H1 (cell line): ENCODE data around the gene CACNA1D. TPM values are rescaled to one million over a fixed set of nuclear protein-coding genes. Genes with fewer than 3 reads are reported as not detected.
A peak's percentile ranks its signal among the peaks of the same experiment; 100 is the strongest.

Experiments
- CTCF ChIA-PET: fragments of 300-600 bp; sonication (Branson Sonifier 250); formaldehyde crosslinking; loops from one replicate; lab custom pipeline; 2021; ENCODE audit not compliant: partially characterized antibody; lab: Charles Lee
- POLR2A ChIA-PET: fragments of 300-600 bp; sonication (Branson Sonifier 250); formaldehyde crosslinking; loops from one replicate; lab custom pipeline; 2021; ENCODE audit warnings: inconsistent platforms; ENCODE audit not compliant: partially characterized antibody; lab: Charles Lee
- DNase-seq, 2 experiments: peaks; one replicate each; pipeline versions ENCODE4 v3.0.0 to v3.0.0-alpha.2; 2010 to 2022; ENCODE audit warnings: low spot score in 2 of 2, low read depth in 1 of 2, mixed read lengths in 1 of 2
- FAIRE-seq: peaks from 2 replicates; lab custom pipeline; 2011; peaks lifted over from hg19 to GRCh38; lab: Jason Lieb, UNC
- H2AFZ ChIP-seq: 2 replicates; pipeline ENCODE4 v1.8.1; 2012; ENCODE audit warnings: low read length, inconsistent platforms
- H2AK5ac ChIP-seq: 2 replicates; pipeline ENCODE4 v1.6.1; 2013; ENCODE audit warnings: low read depth, low read length
- H2BK120ac ChIP-seq: replicated peaks from 2 replicates; pipeline ENCODE3; 2013; ENCODE audit warnings: low read depth, low read length, inconsistent platforms
- H2BK12ac ChIP-seq: 2 replicates; pipeline ENCODE4 v1.6.1; 2013; ENCODE audit warnings: low read depth, low read length
- H2BK15ac ChIP-seq: 2 replicates; pipeline ENCODE4 v1.6.1; 2013; ENCODE audit warnings: low read length
- H2BK20ac ChIP-seq: 2 replicates; pipeline ENCODE4 v1.6.1; 2013; ENCODE audit warnings: low read length
- H2BK5ac ChIP-seq: 2 replicates; pipeline ENCODE4 v1.6.1; 2013; ENCODE audit warnings: low read depth, low read length
- H3K14ac ChIP-seq: 2 replicates; pipeline ENCODE4 v1.6.1; 2013; ENCODE audit warnings: inconsistent platforms; ENCODE audit not compliant: insufficient read length
- H3K18ac ChIP-seq: 2 replicates; pipeline ENCODE4 v1.6.1; 2013; ENCODE audit warnings: low read length; ENCODE audit errors: extremely low read depth
- H3K23ac ChIP-seq: 2 replicates; pipeline ENCODE4 v1.6.1; 2013; ENCODE audit warnings: inconsistent platforms; ENCODE audit not compliant: insufficient read length
- H3K23me2 ChIP-seq: 2 replicates; pipeline ENCODE4 v1.6.1; 2013; ENCODE audit warnings: low read depth, low read length
- H3K27ac ChIP-seq: 2 replicates; pipeline ENCODE4 v1.6.1; 2011; ENCODE audit warnings: low read depth, low read length, inconsistent platforms
- H3K27me3 ChIP-seq, 4 experiments: replicated peaks in 1 of 4; 1 replicate in 1 of 4; 2 replicates in 3 of 4; pipeline versions ENCODE4 v1.6.1 to v1.8.1; 2011 to 2013; ENCODE audit warnings: low read length in 3 of 4, mild to moderate bottlenecking in 3 of 4, inconsistent platforms in 2 of 4, mixed read lengths in 2 of 4, moderate library complexity in 1 of 4; ENCODE audit not compliant: control insufficient read depth in 3 of 4, insufficient read depth in 3 of 4; ENCODE audit errors: extremely low read depth in 1 of 4
- H3K36me3 ChIP-seq, 4 experiments: 2 replicates each; pipeline versions ENCODE4 v1.6.1 to v1.8.1; 2011 to 2013; ENCODE audit warnings: mild to moderate bottlenecking in 4 of 4, low read length in 3 of 4, moderate library complexity in 2 of 4, control low read depth in 1 of 4, inconsistent platforms in 1 of 4; ENCODE audit not compliant: insufficient read depth in 4 of 4, control insufficient read depth in 2 of 4
- H3K4ac ChIP-seq: replicated peaks from 2 replicates; pipeline ENCODE3; 2013; ENCODE audit warnings: low read length, low read depth, mixed read lengths, inconsistent platforms; ENCODE audit not compliant: insufficient read length
- H3K4me1 ChIP-seq, 4 experiments: replicated peaks in 1 of 4; 1 replicate in 1 of 4; 2 replicates in 3 of 4; pipeline versions ENCODE4 v1.6.1 to v1.8.1; 2011 to 2013; ENCODE audit warnings: low read length in 3 of 4, inconsistent platforms in 2 of 4, mixed read lengths in 1 of 4; ENCODE audit not compliant: insufficient read depth in 4 of 4, control insufficient read depth in 3 of 4
- H3K4me2 ChIP-seq, 2 experiments: 2 replicates each; pipeline versions ENCODE4 v1.6.1 to v1.8.1; 2011 to 2013; ENCODE audit warnings: low read depth in 2 of 2, low read length in 2 of 2, control low read depth in 1 of 2, inconsistent platforms in 1 of 2, mild to moderate bottlenecking in 1 of 2; ENCODE audit not compliant: insufficient read depth in 1 of 2
- H3K4me3 ChIP-seq, 4 experiments: fragments of 200-600, 300-600 bp in 1 of 4; sonication (generic), shearing (Covaris generic), sonication (Bioruptor Twin) in 1 of 4; 2 replicates each; pipeline versions ENCODE4 v1.5.1 to v1.8.1; 2011 to 2016; ENCODE audit warnings: low read length in 4 of 4, low read depth in 3 of 4, control low read depth in 2 of 4, inconsistent platforms in 2 of 4, mild to moderate bottlenecking in 2 of 4, mixed read lengths in 1 of 4, moderate library complexity in 1 of 4; ENCODE audit not compliant: insufficient read depth in 2 of 4; ENCODE audit errors: extremely low read depth in 1 of 4
- H3K56ac ChIP-seq: replicated peaks from 2 replicates; pipeline ENCODE3; 2013; ENCODE audit warnings: low read depth, mild to moderate bottlenecking, mixed read lengths, low read length, inconsistent platforms; ENCODE audit not compliant: insufficient read length
- H3K79me1 ChIP-seq: 2 replicates; pipeline ENCODE4 v1.6.1; 2013; ENCODE audit warnings: low read depth, low read length, control low read depth
- H3K79me2 ChIP-seq, 2 experiments: 2 replicates each; pipeline versions ENCODE4 v1.6.1 to v1.8.1; 2012 to 2013; ENCODE audit warnings: low read length in 2 of 2, mild to moderate bottlenecking in 2 of 2, inconsistent platforms in 1 of 2; ENCODE audit not compliant: insufficient read depth in 2 of 2, control insufficient read depth in 1 of 2
- H3K9ac ChIP-seq, 4 experiments: replicated peaks in 1 of 4; 1 replicate in 1 of 4; 2 replicates in 3 of 4; pipeline versions ENCODE4 v1.6.1 to v1.8.1; 2011 to 2013; ENCODE audit warnings: low read depth in 3 of 4, low read length in 3 of 4, control low read depth in 2 of 4, mild to moderate bottlenecking in 2 of 4, moderate library complexity in 2 of 4, inconsistent platforms in 1 of 4; ENCODE audit errors: extremely low read depth in 1 of 4
- H3K9me3 ChIP-seq, 2 experiments: 2 replicates each; pipeline versions ENCODE4 v1.6.1 to v1.8.1; 2012 to 2013; ENCODE audit warnings: mild to moderate bottlenecking in 2 of 2, moderate library complexity in 2 of 2, control low read depth in 1 of 2, inconsistent platforms in 1 of 2, low read depth in 1 of 2, low read length in 1 of 2, mixed read lengths in 1 of 2; ENCODE audit not compliant: insufficient read depth in 2 of 2
- H4K20me1 ChIP-seq, 2 experiments: replicated peaks in 1 of 2; 2 replicates each; pipeline versions ENCODE3 to v1.8.1; 2011 to 2013; ENCODE audit warnings: inconsistent platforms in 2 of 2, low read length in 2 of 2, mild to moderate bottlenecking in 1 of 2; ENCODE audit not compliant: insufficient read depth in 2 of 2, control insufficient read depth in 1 of 2
- H4K5ac ChIP-seq: 2 replicates; pipeline ENCODE4 v1.6.1; 2013; ENCODE audit warnings: low read length, low read depth, mixed read lengths, inconsistent platforms; ENCODE audit not compliant: insufficient read length
- H4K8ac ChIP-seq: 2 replicates; pipeline ENCODE4 v1.8.0; 2013; ENCODE audit warnings: mild to moderate bottlenecking, moderate library complexity, low read length, inconsistent platforms; ENCODE audit not compliant: insufficient read depth; ENCODE audit errors: extremely low read depth
- H4K91ac ChIP-seq: replicated peaks from 2 replicates; pipeline ENCODE3; 2013; ENCODE audit warnings: low read length, mixed read lengths, inconsistent platforms; ENCODE audit not compliant: insufficient read length
- CBX5 ChIP-seq: fragments of 300-800, 300-1000 bp; sonication (generic); IDR thresholded peaks from 2 replicates; pipeline ENCODE4 v1.7.1; 2016; ENCODE audit warnings: antibody characterized with exemption, low read length, low read depth
- CHD2 ChIP-seq: IDR thresholded peaks from 2 replicates; pipeline ENCODE4 v1.6.1; 2012; ENCODE audit warnings: low read length, improper control_type of control experiment
- CREB1 ChIP-seq: IDR thresholded peaks from 2 replicates; pipeline ENCODE4 v1.6.1; 2012; ENCODE audit warnings: inconsistent platforms
- JUND ChIP-seq: IDR thresholded peaks from 2 replicates; pipeline ENCODE4 v1.6.1; 2011; ENCODE audit warnings: mild to moderate bottlenecking, improper control_type of control experiment, low read length
- NANOG ChIP-seq: IDR thresholded peaks from 2 replicates; pipeline ENCODE4 v1.6.1; 2011; ENCODE audit warnings: low read length, low read depth, mild to moderate bottlenecking, inconsistent platforms; ENCODE audit not compliant: insufficient read depth, poor library complexity, severe bottlenecking
- PHF8 ChIP-seq: fragments of 200-600 bp; sonication (generic); conservative IDR thresholded peaks from 2 replicates; pipeline ENCODE4 v1.7.1; 2012; ENCODE audit warnings: low read depth, mild to moderate bottlenecking, inconsistent platforms, low read length, moderate library complexity
- SRF ChIP-seq: IDR thresholded peaks from 2 replicates; pipeline ENCODE4 v1.6.1; 2011; ENCODE audit warnings: mild to moderate bottlenecking, low read depth, low read length, moderate library complexity
- WGBS, 2 experiments: shearing (Covaris generic) in 1 of 2; methylation state at CpG; one replicate each; pipeline versions ENCODE4 v1.1.6 to v1.1.7; 2013 to 2015; ENCODE audit warnings: low lambda C conversion rate in 2 of 2, mixed read lengths in 2 of 2, inconsistent platforms in 1 of 2, low coverage in 1 of 2, missing lambda C conversion rate in 1 of 2; ENCODE audit not compliant: insufficient replicate concordance in 2 of 2, insufficient coverage in 1 of 2, insufficient read length in 1 of 2; ENCODE audit errors: extremely low coverage in 1 of 2, missing lambda C conversion rate in 1 of 2; 5-methylcytosine and 5-hydroxymethylcytosine counted together
- polyA plus RNA-seq, 7 experiments: library from polyadenylated mRNA; depleted of rRNA in 3 of 7; stranded (reverse) in 5 of 7; unstranded in 2 of 7; fragments of >200 nt in 5 of 7; fragments of 200-250 nt in 2 of 7; gene quantifications; 1 replicate in 5 of 7; 2 replicates in 1 of 7; 4 replicates in 1 of 7; pipeline versions ENCODE4 v1.2.1 to v1.2.3, GENCODE V29; 2011 to 2013; ENCODE audit warnings: missing spikeins in 2 of 7, mixed read lengths in 2 of 7
- total RNA-seq: library from RNA; stranded (reverse); fragmentation: NEBNext Ultra II Directional; extraction: Animal tissue kit (Norgen Biotek cat#: 25700); gene quantifications from 2 replicates; pipeline ENCODE4 v1.2.1, GENCODE V29; 2021

Gene CACNA1D
- total and polyA plus RNA-seq, 2 of the 8 experiments (the other 6 are each of a cell fraction or from before 2014, with no cell fraction given): 2.0 to 2.9 TPM

DNA sequence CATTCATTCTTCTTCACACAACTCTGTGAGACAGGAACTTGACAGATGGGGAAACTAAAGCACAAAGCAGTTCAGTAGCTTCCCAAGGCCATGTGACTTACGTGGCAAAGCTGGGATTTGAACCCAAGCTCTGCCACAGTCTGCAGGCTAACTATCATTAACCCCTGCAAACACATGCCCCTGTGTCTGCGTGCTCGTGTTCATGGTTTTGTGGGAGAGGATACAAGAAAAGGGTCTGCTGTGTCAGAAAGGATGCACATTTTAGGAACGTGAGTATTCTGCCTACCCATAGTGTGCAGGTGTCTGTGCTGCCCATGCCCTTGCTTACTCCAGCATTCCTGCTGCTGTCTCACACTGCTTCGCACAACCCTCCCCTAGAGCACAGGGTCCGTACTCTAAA, 214.8 kb downstream of the CACNA1D start:
- FAIRE-seq (no peak), DNase-seq (no peak)
- no peak overlapping the region for H3K9ac ChIP-seq
- no peak overlapping the region for H3K56ac ChIP-seq
- no peak overlapping the region for H2BK20ac ChIP-seq
- no peak overlapping the region for H3K4me2 ChIP-seq
- no peak overlapping the region for H3K18ac ChIP-seq
- no peak overlapping the region for H3K23ac ChIP-seq
- H2BK5ac ChIP-seq: no peak overlapping the region
- H2BK15ac ChIP-seq: no peak overlapping the region
- TF ChIP-seq PHF8 (no peak), CREB1 (no peak), NANOG (no peak), CBX5 (no peak), SRF (no peak), JUND (no peak), CHD2 (no peak)
- TF ChIP-seq, all 59 proteins: peak for 0
- Histone ChIP-seq H3K4me1 (no peaks in the 10 kb centered on the region), H3K36me3 (no peaks in the 10 kb centered on the region), H3K79me2 (no peaks in the 10 kb centered on the region), H3K14ac (no peak overlapping the region), H2BK120ac (no peak overlapping the region), H2BK12ac (no peak overlapping the region), H4K5ac (no peak overlapping the region), H2AFZ (0 out of 2 replicates have a peak overlapping the region, but pooled peaks have one; percentile 91), H3K27me3 (no peaks in the 10 kb centered on the region; a peak in 1 of 7 replicates), H4K91ac (no peak overlapping the region), H3K4ac (no peak overlapping the region), H4K8ac (no peak overlapping the region; the same call in 1 of the 2 replicates), H3K79me1 (no peaks in the 10 kb centered on the region), H3K27ac (no peak overlapping the region), H3K23me2 (no peaks in the 10 kb centered on the region), H3K4me3 (no peak overlapping the region), H4K20me1 (no peaks in the 10 kb centered on the region), H3K9me3 (no peaks in the 10 kb centered on the region), H2AK5ac (no peak overlapping the region)
- ChIA-PET POLR2A (no interaction called here), CTCF (interaction anchor here (1.1 to 7.2 kb wide), 20 partner anchors 10 to 511 kb away, joined by 3 to 68 read pairs (median 4); partner anchors contain the start of gene CACNA1D)
- 86% methylated on average over 6 of the region's 6 CpGs; no CpG with 5 or more reads in 1 of the 2 experiments for WGBS, 2 experiments
